KMS-11 (cell line): Measurements from ENCODE around the gene ARHGEF26.

Source experiments
- H2AFZ ChIP-seq: fragments of 200-600 bp; sonication (generic); 2 replicates; pipeline ENCODE4 v1.6.1; 2016; ENCODE audit warnings: antibody characterized with exemption, mixed run types, low read depth
- H3K27ac ChIP-seq: fragments of 200-600 bp; sonication (generic); 2 replicates; pipeline ENCODE4 v1.6.1; 2016; ENCODE audit warnings: mild to moderate bottlenecking, mixed run types
- H3K27me3 ChIP-seq: fragments of 200-600 bp; sonication (generic); 2 replicates; pipeline ENCODE4 v1.6.1; 2017; ENCODE audit warnings: mild to moderate bottlenecking, low read depth, mixed run types, moderate library complexity; ENCODE audit not compliant: insufficient read depth
- H3K36me3 ChIP-seq: fragments of 200-600 bp; sonication (generic); 2 replicates; pipeline ENCODE4 v1.6.1; 2017; ENCODE audit warnings: mild to moderate bottlenecking, mixed run types; ENCODE audit not compliant: insufficient read depth
- H3K4me1 ChIP-seq: fragments of 200-600 bp; sonication (generic); 2 replicates; pipeline ENCODE4 v1.6.1; 2016; ENCODE audit warnings: mild to moderate bottlenecking, low read depth, mixed run types; ENCODE audit not compliant: poor library complexity, severe bottlenecking
- H3K4me2 ChIP-seq: fragments of 200-600 bp; sonication (generic); 2 replicates; pipeline ENCODE4 v1.7.0; 2016; ENCODE audit warnings: mild to moderate bottlenecking, mixed run types
- H3K4me3 ChIP-seq: fragments of 200-600 bp; sonication (generic); IDR thresholded peaks from 2 replicates; pipeline ENCODE4 v1.6.1; 2017; ENCODE audit warnings: low read depth, low read length, mixed read lengths; ENCODE audit not compliant: insufficient read depth
- H3K79me2 ChIP-seq: fragments of 200-600 bp; sonication (generic); 2 replicates; pipeline ENCODE4 v1.6.1; 2016; ENCODE audit warnings: low read depth, mixed run types; ENCODE audit not compliant: insufficient read depth
- H3K9ac ChIP-seq: fragments of 200-600 bp; sonication (generic); 2 replicates; pipeline ENCODE4 v1.6.1; 2016; ENCODE audit warnings: mild to moderate bottlenecking, mixed run types
- H4K20me1 ChIP-seq: fragments of 200-600 bp; sonication (generic); 2 replicates; pipeline ENCODE4 v1.6.1; 2016; ENCODE audit warnings: mild to moderate bottlenecking, mixed run types; ENCODE audit not compliant: insufficient read depth
- TF ChIP-seq, protein P1 (sequence below): fragments of 200-600 bp; sonication (generic); conservative IDR thresholded peaks from 2 replicates; pipeline ENCODE4 v1.6.1; 2017; ENCODE audit warnings: low read depth, mild to moderate bottlenecking, antibody characterized with exemption, low read length, moderate library complexity, mixed read lengths

Gene ARHGEF26

DNA sequence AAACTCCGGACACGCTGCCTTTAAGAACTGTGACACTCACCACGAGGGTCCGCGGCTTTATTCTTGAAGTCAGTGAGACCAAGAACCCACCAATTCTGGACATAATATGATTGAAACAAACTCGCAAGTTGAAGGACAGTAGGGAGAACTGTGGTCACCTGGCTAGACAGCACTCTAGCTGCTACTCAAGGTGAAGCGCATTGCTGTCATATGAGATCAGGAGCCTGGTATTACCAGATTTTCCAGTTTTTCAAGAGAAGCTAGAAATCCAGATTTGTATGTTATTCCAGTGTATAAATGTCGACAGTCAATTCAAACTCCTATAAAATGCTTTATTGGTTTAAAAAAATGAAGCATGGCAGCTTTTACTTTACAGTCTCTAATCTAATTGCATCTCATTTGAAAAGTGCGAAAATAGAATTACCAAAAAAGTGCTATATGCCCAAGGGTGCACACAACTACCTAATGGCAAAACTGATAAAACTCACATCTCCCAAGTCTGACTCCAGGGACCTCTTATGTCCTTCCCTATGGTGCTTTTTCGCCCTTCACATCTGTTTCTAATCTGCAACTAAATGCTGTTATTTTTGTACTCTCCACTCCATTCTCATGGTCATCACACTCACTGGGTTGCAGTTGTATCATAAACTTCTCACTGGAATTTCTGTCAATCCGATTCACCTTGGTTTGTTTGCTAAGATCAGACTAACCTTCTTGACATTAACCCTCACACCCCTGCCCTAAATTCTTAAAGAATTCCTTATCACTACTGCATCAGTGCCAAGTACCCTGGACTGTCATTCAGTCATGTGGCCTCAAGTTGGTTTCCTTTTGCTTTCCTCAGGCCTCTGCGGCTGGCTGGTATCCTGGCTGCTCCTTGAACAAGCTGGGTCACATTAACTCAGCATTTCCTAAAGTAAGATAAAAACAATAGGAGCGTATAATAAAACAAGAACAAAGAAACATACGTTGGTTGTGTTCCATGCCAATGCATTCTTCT, 31.5 kb upstream of the ARHGEF26 start:
- TF ChIP-seq, protein P1, sequence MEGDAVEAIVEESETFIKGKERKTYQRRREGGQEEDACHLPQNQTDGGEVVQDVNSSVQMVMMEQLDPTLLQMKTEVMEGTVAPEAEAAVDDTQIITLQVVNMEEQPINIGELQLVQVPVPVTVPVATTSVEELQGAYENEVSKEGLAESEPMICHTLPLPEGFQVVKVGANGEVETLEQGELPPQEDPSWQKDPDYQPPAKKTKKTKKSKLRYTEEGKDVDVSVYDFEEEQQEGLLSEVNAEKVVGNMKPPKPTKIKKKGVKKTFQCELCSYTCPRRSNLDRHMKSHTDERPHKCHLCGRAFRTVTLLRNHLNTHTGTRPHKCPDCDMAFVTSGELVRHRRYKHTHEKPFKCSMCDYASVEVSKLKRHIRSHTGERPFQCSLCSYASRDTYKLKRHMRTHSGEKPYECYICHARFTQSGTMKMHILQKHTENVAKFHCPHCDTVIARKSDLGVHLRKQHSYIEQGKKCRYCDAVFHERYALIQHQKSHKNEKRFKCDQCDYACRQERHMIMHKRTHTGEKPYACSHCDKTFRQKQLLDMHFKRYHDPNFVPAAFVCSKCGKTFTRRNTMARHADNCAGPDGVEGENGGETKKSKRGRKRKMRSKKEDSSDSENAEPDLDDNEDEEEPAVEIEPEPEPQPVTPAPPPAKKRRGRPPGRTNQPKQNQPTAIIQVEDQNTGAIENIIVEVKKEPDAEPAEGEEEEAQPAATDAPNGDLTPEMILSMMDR = no peak
- no peak overlapping the region for H3K9ac ChIP-seq
- no peak overlapping the region for H3K4me3 ChIP-seq

DNA sequence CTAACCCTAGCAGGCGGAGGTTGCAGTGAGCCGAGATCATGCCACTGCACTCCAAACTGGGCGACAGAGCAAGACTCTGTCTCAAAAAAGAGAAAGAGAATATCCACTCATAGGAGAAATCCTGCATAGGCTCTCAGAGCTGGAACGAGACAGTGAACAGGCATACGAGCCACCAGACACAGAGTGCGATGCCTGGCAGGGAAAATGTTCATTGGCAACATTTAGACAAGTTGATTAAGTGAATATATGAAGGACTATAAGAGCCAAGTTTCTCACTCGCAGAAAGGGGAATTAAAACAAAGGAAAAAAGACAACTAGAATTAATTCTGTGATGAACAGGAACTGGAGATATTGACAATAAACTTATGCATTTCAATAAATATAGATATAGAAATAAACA, 27.1 kb upstream of the ARHGEF26 start:
- Histone ChIP-seq H4K20me1 (no peaks in the 10 kb centered on the region), H3K27me3 (no peaks in the 10 kb centered on the region), H3K9ac (no peak overlapping the region), H2AFZ (no peak overlapping the region), H3K4me1 (no peaks in the 10 kb centered on the region), H3K4me2 (no peak overlapping the region), H3K36me3 (no peaks in the 10 kb centered on the region), H3K79me2 (no peaks in the 10 kb centered on the region), H3K27ac (no peak overlapping the region), H3K4me3 (no peak overlapping the region)
- TF ChIP-seq, protein P1 = no peak

More for the DNA sequence above, 31.5 kb upstream of the ARHGEF26 start:
- Histone ChIP-seq H3K4me1 (no peaks in the 10 kb centered on the region), H2AFZ (no peak overlapping the region), H3K79me2 (no peaks in the 10 kb centered on the region), H3K27ac (no peak overlapping the region), H4K20me1 (no peaks in the 10 kb centered on the region), H3K27me3 (no peaks in the 10 kb centered on the region), H3K36me3 (no peaks in the 10 kb centered on the region), H3K4me2 (no peak overlapping the region)

GRCh38 chr3:154095832-154096421, 25.3 kb upstream of the ARHGEF26 start:
- TF ChIP-seq, protein P1 = peak; percentile 58

DNA sequence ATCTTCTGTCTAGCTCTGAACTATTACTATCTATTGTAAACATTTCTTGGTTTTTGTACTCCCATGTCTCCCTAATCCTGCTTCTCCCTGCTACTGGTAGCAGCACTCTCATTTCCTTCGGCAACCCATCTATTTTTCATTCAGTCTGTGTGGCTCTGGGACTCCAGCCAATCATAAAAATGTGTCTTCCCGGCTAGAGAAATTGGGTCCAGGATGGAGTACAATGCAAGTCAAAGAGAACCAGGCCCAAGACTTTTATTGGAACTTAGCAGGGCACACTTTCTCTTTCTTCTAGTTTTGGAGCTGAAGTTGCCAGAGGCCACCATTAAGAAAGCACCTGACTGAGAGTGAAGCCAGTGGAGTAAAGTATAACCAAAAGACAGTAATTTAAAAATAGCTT, 22.8 kb upstream of the ARHGEF26 start:
- Histone ChIP-seq H3K4me2 (no peak overlapping the region), H2AFZ (no peak overlapping the region), H4K20me1 (no peaks in the 10 kb centered on the region), H3K27ac (no peak overlapping the region), H3K27me3 (no peaks in the 10 kb centered on the region), H3K4me3 (no peak overlapping the region), H3K79me2 (no peaks in the 10 kb centered on the region), H3K36me3 (no peaks in the 10 kb centered on the region), H3K9ac (no peak overlapping the region), H3K4me1 (no peaks in the 10 kb centered on the region)
- TF ChIP-seq, protein P1 = no peak

More at GRCh38 chr3:154095832-154096421, 25.3 kb upstream of the ARHGEF26 start:
- Histone ChIP-seq H3K36me3 (no peaks in the 10 kb centered on the region), H3K27me3 (no peaks in the 10 kb centered on the region), H2AFZ (no peak overlapping the region), H3K9ac (no peak overlapping the region), H4K20me1 (no peaks in the 10 kb centered on the region), H3K27ac (no peak overlapping the region), H3K79me2 (no peaks in the 10 kb centered on the region), H3K4me2 (no peak overlapping the region), H3K4me1 (no peaks in the 10 kb centered on the region), H3K4me3 (no peak overlapping the region)
